ENCODE results near the gene AOPEP. TPM values are rescaled to one million over a fixed set of nuclear protein-coding genes. Genes with fewer than 3 reads are reported as not detected.

Gene AOPEP
- total RNA-seq, 1 donor from 2014 or later = 92.3 TPM

- no peak for TF ChIP-seq CTCF (IDR thresholded peaks at IDR 0.05)
- Mint-ChIP-seq H3K27me3 (ENCODE audit: low read depth) (no peaks in the 10 kb centered on the region), H3K4me3 (ENCODE audit: unreplicated experiment) (peak overlapping the region; percentile 10), H3K9me3 (ENCODE audit: low read depth) (no peaks in the 10 kb centered on the region), H3K27ac (ENCODE audit: unreplicated experiment) (peak overlapping the region; percentile 91), H3K36me3 (ENCODE audit: low read depth) (peaks cover 23% of the 10 kb centered on the region), H3K4me1 (ENCODE audit: low read depth) (peaks cover 89% of the 10 kb centered on the region)
- no peak for DNase-seq (ENCODE audit: low spot score)
Observed at GRCh38 chr9:95058795-95059386, 332.4 kb downstream of the AOPEP start.

- Mint-ChIP-seq H3K4me1 (ENCODE audit: low read depth) (peaks cover 86% of the 10 kb centered on the region), H3K27ac (ENCODE audit: unreplicated experiment) (peak overlapping the region; percentile 45), H3K27me3 (ENCODE audit: low read depth) (no peaks in the 10 kb centered on the region), H3K36me3 (ENCODE audit: low read depth) (peaks cover 27% of the 10 kb centered on the region), H3K4me3 (ENCODE audit: unreplicated experiment) (no peak overlapping the region), H3K9me3 (ENCODE audit: low read depth) (no peaks in the 10 kb centered on the region)
- DNase-seq (ENCODE audit: low spot score) = no peak
- TF ChIP-seq CTCF (IDR thresholded peaks at IDR 0.05) = no peak
Observed at GRCh38 chr9:95060234-95060633, 333.7 kb downstream of the AOPEP start.

- Mint-ChIP-seq H3K4me1 (ENCODE audit: low read depth) (peaks cover 86% of the 10 kb centered on the region), H3K27ac (ENCODE audit: unreplicated experiment) (peak overlapping the region; percentile 45), H3K9me3 (ENCODE audit: low read depth) (no peaks in the 10 kb centered on the region), H3K27me3 (ENCODE audit: low read depth) (no peaks in the 10 kb centered on the region), H3K4me3 (ENCODE audit: unreplicated experiment) (no peak overlapping the region), H3K36me3 (ENCODE audit: low read depth) (peaks cover 28% of the 10 kb centered on the region)
- no peak for DNase-seq (ENCODE audit: low spot score)
- TF ChIP-seq CTCF (IDR thresholded peaks at IDR 0.05) = no peak
Observed at GRCh38 chr9:95060916-95061315, 334.4 kb downstream of the AOPEP start.

- no peaks in the 10 kb centered on the region for H3K9me3 Mint-ChIP-seq (ENCODE audit: low read depth)
- H3K27ac Mint-ChIP-seq (ENCODE audit: unreplicated experiment) = peak overlapping the region; percentile 71
- peaks cover 29% of the 10 kb centered on the region for H3K36me3 Mint-ChIP-seq (ENCODE audit: low read depth)
- no peak for TF ChIP-seq CTCF (IDR thresholded peaks at IDR 0.05)
- H3K4me3 Mint-ChIP-seq (ENCODE audit: unreplicated experiment) = no peak overlapping the region
- peaks cover 86% of the 10 kb centered on the region for H3K4me1 Mint-ChIP-seq (ENCODE audit: low read depth)
- no peak for DNase-seq (ENCODE audit: low spot score)
- no peaks in the 10 kb centered on the region for H3K27me3 Mint-ChIP-seq (ENCODE audit: low read depth)
Observed at GRCh38 chr9:95061916-95062595, 335.6 kb downstream of the AOPEP start.

- H3K4me3 Mint-ChIP-seq (ENCODE audit: unreplicated experiment) = no peak overlapping the region
- peaks cover 30% of the 10 kb centered on the region for H3K36me3 Mint-ChIP-seq (ENCODE audit: low read depth)
- no peak for DNase-seq (ENCODE audit: low spot score)
- H3K27me3 Mint-ChIP-seq (ENCODE audit: low read depth) = no peaks in the 10 kb centered on the region
- H3K4me1 Mint-ChIP-seq (ENCODE audit: low read depth) = peaks cover 85% of the 10 kb centered on the region
- no peaks in the 10 kb centered on the region for H3K9me3 Mint-ChIP-seq (ENCODE audit: low read depth)
- no peak for TF ChIP-seq CTCF (IDR thresholded peaks at IDR 0.05)
- H3K27ac Mint-ChIP-seq (ENCODE audit: unreplicated experiment) = peak overlapping the region; percentile 66
Observed at GRCh38 chr9:95062596-95063065, 336.1 kb downstream of the AOPEP start.
